Activated CD4-positive, alpha-beta T cell treated with anti-CD3 and anti-CD28 coated beads for 36 hours (primary cell): ENCODE results near the gene OLFM2. TPM values are rescaled to one million over a fixed set of nuclear protein-coding genes. Genes with fewer than 3 reads are reported as not detected.

Experiments used
- ATAC-seq: fragments of 200-7000 bp; cut with Tn5 transposase; one replicate; pipeline ENCODE4 v1.10.0; 2021; ENCODE audit warnings: mild to moderate bottlenecking, moderate library complexity
- CTCF ChIA-PET: fragments of 350-600 bp; sonication (Branson Sonifier 250); formaldehyde crosslinking; loops from one replicate; lab custom pipeline; 2021; ENCODE audit warnings: antibody characterized with exemption; lab: Charles Lee
- POLR2A ChIA-PET: fragments of 350-600 bp; sonication (Branson Sonifier 250); formaldehyde crosslinking; loops from one replicate; lab custom pipeline; 2021; ENCODE audit warnings: antibody characterized with exemption, inconsistent platforms; lab: Charles Lee
- DNase-seq: peaks from one replicate; pipeline ENCODE4 v3.0.0-alpha.2; 2020
- H3K27ac Mint-ChIP-seq: one replicate; pipeline ENCODE4 v1.8.0; 2021; ENCODE audit warnings: mixed read lengths
- H3K27me3 Mint-ChIP-seq: one replicate; pipeline ENCODE4 v1.8.0; 2021; ENCODE audit warnings: mixed read lengths
- H3K36me3 Mint-ChIP-seq: one replicate; pipeline ENCODE4 v1.8.0; 2021; ENCODE audit warnings: low read depth, mixed read lengths
- H3K4me1 Mint-ChIP-seq: one replicate; pipeline ENCODE4 v1.8.0; 2021; ENCODE audit warnings: mixed read lengths
- H3K4me3 Mint-ChIP-seq: one replicate; pipeline ENCODE4 v1.8.0; 2021; ENCODE audit warnings: mild to moderate bottlenecking, moderate library complexity, mixed read lengths
- H3K9me3 Mint-ChIP-seq: one replicate; pipeline ENCODE4 v1.8.0; 2021; ENCODE audit warnings: low read depth, mixed read lengths
- intact Hi-C, 2 experiments: fragments of 100-400 bp; cut with DNase I in 1 of 2; cut with micrococcal nuclease in 1 of 2; formaldehyde crosslinking; loops; one replicate each; pipeline versions ENCODE4 v1.14.2 to v1.15.1; 2022 to 2024; cut with DNase I, micrococcal nuclease
- total RNA-seq, 2 experiments: library from RNA; stranded (reverse); gene quantifications; one replicate each; pipeline ENCODE4 v1.2.3, GENCODE V29; 2021

Gene OLFM2
- 1 to 10 TPM; 1.3 to 1.8 TPM for total RNA-seq

GRCh38 chr19:9936326-9937000 is at the start of gene OLFM2:
Gene OLFM2, minus strand, starts transcription at chr19:9936515. Its CDS starts 149 bp downstream, at chr19:9936366.
- intact Hi-C loops = loop anchor here in 1 of 2 experiments (10.0 kb wide), 1 partner anchor 448 kb away; the partner anchor contains the start of gene TYK2
- no peaks in the 10 kb centered on the region for H3K36me3 Mint-ChIP-seq
- ATAC-seq = no peak
- CTCF ChIA-PET = no interaction called here
- H3K27ac Mint-ChIP-seq = peak within 1 kb of the TSS; percentile 9
- H3K4me3 Mint-ChIP-seq = peak within 1 kb of the TSS; percentile 57
- no peaks in the 10 kb centered on the region for H3K9me3 Mint-ChIP-seq
- H3K27me3 Mint-ChIP-seq = peaks cover 45% of the 10 kb centered on the region
- peaks cover 20% of the 10 kb centered on the region for H3K4me1 Mint-ChIP-seq
- DNase-seq = peak; percentile 49
- POLR2A ChIA-PET = no interaction called here

GRCh38 chr19:9981406-9982260 is 45.3 kb upstream of the OLFM2 start:
- intact Hi-C loops = no loop called here
- H3K4me1 Mint-ChIP-seq = no peaks in the 10 kb centered on the region
- CTCF ChIA-PET = interaction anchor here (0.6 to 2.2 kb wide), 3 partner anchors 18 to 50 kb away, joined by 3 to 7 read pairs (median 4); no protein-coding TSS in a partner anchor

GRCh38 chr19:9972103-9972502 is 35.8 kb upstream of the OLFM2 start:
- DNase-seq (no peak), ATAC-seq (no peak)
- peaks cover 2% of the 10 kb centered on the region for H3K4me1 Mint-ChIP-seq
- no peaks in the 10 kb centered on the region for H3K9me3 Mint-ChIP-seq
- CTCF ChIA-PET = no interaction called here
- no peaks in the 10 kb centered on the region for H3K36me3 Mint-ChIP-seq
- H3K27ac Mint-ChIP-seq = no peak overlapping the region
- intact Hi-C loops = no loop called here
- H3K27me3 Mint-ChIP-seq = peaks cover 17% of the 10 kb centered on the region
- no peak overlapping the region for H3K4me3 Mint-ChIP-seq
- POLR2A ChIA-PET = no interaction called here

More at GRCh38 chr19:9981406-9982260, 45.3 kb upstream of the OLFM2 start:
- Mint-ChIP-seq H3K36me3 (no peaks in the 10 kb centered on the region), H3K4me3 (no peak overlapping the region), H3K27me3 (no peaks in the 10 kb centered on the region), H3K9me3 (no peaks in the 10 kb centered on the region), H3K27ac (no peak overlapping the region)
- ATAC-seq (no peak), DNase-seq (no peak)
- POLR2A ChIA-PET = no interaction called here

GRCh38 chr19:9971166-9971897 is 35.0 kb upstream of the OLFM2 start:
- DNase-seq = no peak
- peaks cover 5% of the 10 kb centered on the region for H3K4me1 Mint-ChIP-seq
- H3K9me3 Mint-ChIP-seq = no peaks in the 10 kb centered on the region
- peaks cover 22% of the 10 kb centered on the region for H3K27me3 Mint-ChIP-seq
- CTCF ChIA-PET = interaction anchor here (0.7 kb wide), 1 partner anchor 29 kb away, joined by 3 read pairs; no protein-coding TSS in a partner anchor
- POLR2A ChIA-PET = no interaction called here
- no peak overlapping the region for H3K4me3 Mint-ChIP-seq
- H3K36me3 Mint-ChIP-seq = no peaks in the 10 kb centered on the region
- H3K27ac Mint-ChIP-seq = no peak overlapping the region
- intact Hi-C loops = no loop called here
- ATAC-seq = no peak

- Mint-ChIP-seq H3K27me3 (peaks cover 28% of the 10 kb centered on the region), H3K36me3 (no peaks in the 10 kb centered on the region), H3K9me3 (no peaks in the 10 kb centered on the region), H3K4me3 (no peak overlapping the region), H3K27ac (no peak overlapping the region), H3K4me1 (peaks cover 5% of the 10 kb centered on the region)
- DNase-seq (no peak), ATAC-seq (no peak)
- intact Hi-C loops = no loop called here
- POLR2A ChIA-PET = no interaction called here
- CTCF ChIA-PET = interaction anchor here (0.7 to 1.1 kb wide), 2 partner anchors 18 to 30 kb away, joined by 3 to 6 read pairs; no protein-coding TSS in a partner anchor
Measured at GRCh38 chr19:9970481-9970880, 34.2 kb upstream of the OLFM2 start.

GRCh38 chr19:9969688-9969975 is 33.3 kb upstream of the OLFM2 start:
- intact Hi-C loops = no loop called here
- Mint-ChIP-seq H3K27ac (no peak overlapping the region), H3K4me3 (no peak overlapping the region), H3K36me3 (no peaks in the 10 kb centered on the region), H3K27me3 (peaks cover 29% of the 10 kb centered on the region), H3K9me3 (no peaks in the 10 kb centered on the region), H3K4me1 (peaks cover 5% of the 10 kb centered on the region)
- no peak for DNase-seq
- ATAC-seq = no peak
- ChIA-PET CTCF (no interaction called here), POLR2A (interaction anchor here (0.6 kb wide), 1 partner anchor 531 kb away, joined by 3 read pairs; no protein-coding TSS in a partner anchor)

GRCh38 chr19:9968820-9969687 is 32.7 kb upstream of the OLFM2 start:
- ATAC-seq (no peak), DNase-seq (no peak)
- Mint-ChIP-seq H3K4me1 (peaks cover 5% of the 10 kb centered on the region), H3K27me3 (peaks cover 29% of the 10 kb centered on the region), H3K4me3 (no peak overlapping the region), H3K27ac (no peak overlapping the region), H3K36me3 (no peaks in the 10 kb centered on the region), H3K9me3 (no peaks in the 10 kb centered on the region)
- intact Hi-C loops = no loop called here
- POLR2A ChIA-PET = interaction anchor here (0.6 kb wide), 1 partner anchor 532 kb away, joined by 3 read pairs; no protein-coding TSS in a partner anchor
- CTCF ChIA-PET = no interaction called here

GRCh38 chr19:9967326-9967725 is 31.0 kb upstream of the OLFM2 start:
- intact Hi-C loops = no loop called here
- peaks cover 5% of the 10 kb centered on the region for H3K4me1 Mint-ChIP-seq
- H3K9me3 Mint-ChIP-seq = no peaks in the 10 kb centered on the region
- no peaks in the 10 kb centered on the region for H3K36me3 Mint-ChIP-seq
- H3K27me3 Mint-ChIP-seq = peaks cover 35% of the 10 kb centered on the region
- no peak overlapping the region for H3K27ac Mint-ChIP-seq
- ATAC-seq (no peak), DNase-seq (no peak)
- CTCF ChIA-PET = no interaction called here
- POLR2A ChIA-PET = no interaction called here
- no peak overlapping the region for H3K4me3 Mint-ChIP-seq

GRCh38 chr19:9966448-9966847 is 30.1 kb upstream of the OLFM2 start:
- no peak overlapping the region for H3K4me3 Mint-ChIP-seq
- no peak for DNase-seq
- ChIA-PET CTCF (no interaction called here), POLR2A (no interaction called here)
- no peaks in the 10 kb centered on the region for H3K9me3 Mint-ChIP-seq
- H3K4me1 Mint-ChIP-seq = peaks cover 5% of the 10 kb centered on the region
- H3K36me3 Mint-ChIP-seq = no peaks in the 10 kb centered on the region
- H3K27ac Mint-ChIP-seq = no peak overlapping the region
- ATAC-seq = no peak
- H3K27me3 Mint-ChIP-seq = peaks cover 36% of the 10 kb centered on the region
- intact Hi-C loops = no loop called here

- DNase-seq = no peak
- ChIA-PET POLR2A (no interaction called here), CTCF (no interaction called here)
- Mint-ChIP-seq H3K36me3 (no peaks in the 10 kb centered on the region), H3K9me3 (no peaks in the 10 kb centered on the region), H3K27me3 (peaks cover 37% of the 10 kb centered on the region), H3K4me3 (no peak overlapping the region), H3K27ac (no peak overlapping the region), H3K4me1 (peaks cover 5% of the 10 kb centered on the region)
- intact Hi-C loops = no loop called here
- ATAC-seq = no peak
Measured at GRCh38 chr19:9966024-9966423, 29.7 kb upstream of the OLFM2 start.
